Measurements from ENCODE around the gene CASP8.

Gene CASP8

GRCh38 chr2:201260302-201260800 is at the start of gene CASP8:
TSS of gene CASP8 (plus strand) at chr2:201260536. CDS start at chr2:201266487, 5,951 bp downstream.
- peak within 1 kb of the TSS; percentile 88 to 96 for H3K4me3 ChIP-seq (ENCODE audit: low read length in 2 of 2)
- H3K9me3 ChIP-seq (ENCODE audit: control insufficient read depth in 2 of 2, low read length in 2 of 2), result no peaks in the 10 kb centered on the region
- H3K4me1 ChIP-seq (ENCODE audit: control insufficient read depth in 2 of 2, insufficient read depth in 2 of 2, low read length in 2 of 2), result peaks cover 9 to 21% of the 10 kb centered on the region in 2 donors
- H3K36me3 ChIP-seq (ENCODE audit: control insufficient read depth in 2 of 2, insufficient read depth in 2 of 2, low read length in 2 of 2), result peaks cover 0 to under 1% of the 10 kb centered on the region in 2 donors
- H3K9ac ChIP-seq (ENCODE audit: low read depth in 1 of 2, low read length in 2 of 2), result peak within 1 kb of the TSS; percentile 44 to 56
- no peaks in the 10 kb centered on the region for H3K27me3 ChIP-seq (ENCODE audit: control insufficient read depth in 2 of 2, insufficient read depth in 2 of 2, low read length in 2 of 2)
- peak within 1 kb of the TSS; percentile 81 to 96 for H3K27ac ChIP-seq (ENCODE audit: low read depth in 2 of 2, low read length in 2 of 2)

GRCh38 chr2:201215963-201216362 is 44.4 kb upstream of the CASP8 start:
- Histone ChIP-seq H3K9ac (ENCODE audit: low read depth in 1 of 2, low read length in 2 of 2) (no peak overlapping the region), H3K4me1 (ENCODE audit: control insufficient read depth in 2 of 2, insufficient read depth in 2 of 2, low read length in 2 of 2) (peaks cover 25 to 29% of the 10 kb centered on the region in 2 donors), H3K4me3 (ENCODE audit: low read length in 2 of 2) (no peak overlapping the region), H3K9me3 (ENCODE audit: control insufficient read depth in 2 of 2, low read length in 2 of 2) (no peaks in the 10 kb centered on the region), H3K36me3 (ENCODE audit: control insufficient read depth in 2 of 2, insufficient read depth in 2 of 2, low read length in 2 of 2) (peaks cover 11 to 17% of the 10 kb centered on the region in 2 donors), H3K27ac (ENCODE audit: low read depth in 2 of 2, low read length in 2 of 2) (no peak overlapping the region), H3K27me3 (ENCODE audit: control insufficient read depth in 2 of 2, insufficient read depth in 2 of 2, low read length in 2 of 2) (no peaks in the 10 kb centered on the region)

- Histone ChIP-seq H3K36me3 (ENCODE audit: control insufficient read depth in 2 of 2, insufficient read depth in 2 of 2, low read length in 2 of 2) (peaks cover 5 to 14% of the 10 kb centered on the region in 2 donors), H3K9ac (ENCODE audit: low read depth in 1 of 2, low read length in 2 of 2) (no peak overlapping the region), H3K4me3 (ENCODE audit: low read length in 2 of 2) (no peak overlapping the region), H3K9me3 (ENCODE audit: control insufficient read depth in 2 of 2, low read length in 2 of 2) (no peaks in the 10 kb centered on the region), H3K4me1 (ENCODE audit: control insufficient read depth in 2 of 2, insufficient read depth in 2 of 2, low read length in 2 of 2) (peaks cover 25 to 38% of the 10 kb centered on the region in 2 donors), H3K27me3 (ENCODE audit: control insufficient read depth in 2 of 2, insufficient read depth in 2 of 2, low read length in 2 of 2) (no peaks in the 10 kb centered on the region), H3K27ac (ENCODE audit: low read depth in 2 of 2, low read length in 2 of 2) (no peak overlapping the region)
Measured at GRCh38 chr2:201216918-201217317, 43.4 kb upstream of the CASP8 start.

GRCh38 chr2:201218780-201219179 is 41.6 kb upstream of the CASP8 start:
- Histone ChIP-seq H3K36me3 (ENCODE audit: control insufficient read depth in 2 of 2, insufficient read depth in 2 of 2, low read length in 2 of 2) (peaks cover 5 to 13% of the 10 kb centered on the region in 2 donors), H3K4me1 (ENCODE audit: control insufficient read depth in 2 of 2, insufficient read depth in 2 of 2, low read length in 2 of 2) (peaks cover 25 to 38% of the 10 kb centered on the region in 2 donors), H3K27me3 (ENCODE audit: control insufficient read depth in 2 of 2, insufficient read depth in 2 of 2, low read length in 2 of 2) (no peaks in the 10 kb centered on the region), H3K9ac (ENCODE audit: low read depth in 1 of 2, low read length in 2 of 2) (peak overlapping the region; percentile 48 to 60), H3K9me3 (ENCODE audit: control insufficient read depth in 2 of 2, low read length in 2 of 2) (no peaks in the 10 kb centered on the region), H3K27ac (ENCODE audit: low read depth in 2 of 2, low read length in 2 of 2) (peak overlapping the region; percentile 84 to 86), H3K4me3 (ENCODE audit: low read length in 2 of 2) (no peak overlapping the region)

GRCh38 chr2:201219328-201220096 is 40.8 kb upstream of the CASP8 start:
- Histone ChIP-seq H3K4me1 (ENCODE audit: control insufficient read depth in 2 of 2, insufficient read depth in 2 of 2, low read length in 2 of 2) (peaks cover 25 to 38% of the 10 kb centered on the region in 2 donors), H3K36me3 (ENCODE audit: control insufficient read depth in 2 of 2, insufficient read depth in 2 of 2, low read length in 2 of 2) (peaks cover 5 to 11% of the 10 kb centered on the region in 2 donors), H3K9ac (ENCODE audit: low read depth in 1 of 2, low read length in 2 of 2) (peak overlapping the region; percentile 48 to 60), H3K9me3 (ENCODE audit: control insufficient read depth in 2 of 2, low read length in 2 of 2) (no peaks in the 10 kb centered on the region), H3K4me3 (ENCODE audit: low read length in 2 of 2) (no peak overlapping the region), H3K27me3 (ENCODE audit: control insufficient read depth in 2 of 2, insufficient read depth in 2 of 2, low read length in 2 of 2) (no peaks in the 10 kb centered on the region), H3K27ac (ENCODE audit: low read depth in 2 of 2, low read length in 2 of 2) (peak overlapping the region; percentile 84 to 86)

GRCh38 chr2:201220102-201220570 is 40.2 kb upstream of the CASP8 start:
- H3K27me3 ChIP-seq (ENCODE audit: control insufficient read depth in 2 of 2, insufficient read depth in 2 of 2, low read length in 2 of 2), result no peaks in the 10 kb centered on the region
- H3K36me3 ChIP-seq (ENCODE audit: control insufficient read depth in 2 of 2, insufficient read depth in 2 of 2, low read length in 2 of 2), result peaks cover 5 to 11% of the 10 kb centered on the region in 2 donors
- peak overlapping the region; percentile 84 to 86 for H3K27ac ChIP-seq (ENCODE audit: low read depth in 2 of 2, low read length in 2 of 2)
- peaks cover 25 to 38% of the 10 kb centered on the region in 2 donors for H3K4me1 ChIP-seq (ENCODE audit: control insufficient read depth in 2 of 2, insufficient read depth in 2 of 2, low read length in 2 of 2)
- no peaks in the 10 kb centered on the region for H3K9me3 ChIP-seq (ENCODE audit: control insufficient read depth in 2 of 2, low read length in 2 of 2)
- H3K4me3 ChIP-seq (ENCODE audit: low read length in 2 of 2), result peak overlapping the region in 1 of 2 donors; percentile 43
- peak overlapping the region in 1 of 2 donors; percentile 49 for H3K9ac ChIP-seq (ENCODE audit: low read depth in 1 of 2, low read length in 2 of 2)

GRCh38 chr2:201223089-201224073 is 37.0 kb upstream of the CASP8 start:
- Histone ChIP-seq H3K27me3 (ENCODE audit: control insufficient read depth in 2 of 2, insufficient read depth in 2 of 2, low read length in 2 of 2) (no peaks in the 10 kb centered on the region), H3K9ac (ENCODE audit: low read depth in 1 of 2, low read length in 2 of 2) (no peak overlapping the region), H3K27ac (ENCODE audit: low read depth in 2 of 2, low read length in 2 of 2) (peak overlapping the region; percentile 14 to 50), H3K4me1 (ENCODE audit: control insufficient read depth in 2 of 2, insufficient read depth in 2 of 2, low read length in 2 of 2) (peaks cover 25 to 48% of the 10 kb centered on the region in 2 donors), H3K4me3 (ENCODE audit: low read length in 2 of 2) (no peak overlapping the region), H3K9me3 (ENCODE audit: control insufficient read depth in 2 of 2, low read length in 2 of 2) (no peaks in the 10 kb centered on the region), H3K36me3 (ENCODE audit: control insufficient read depth in 2 of 2, insufficient read depth in 2 of 2, low read length in 2 of 2) (no peaks in the 10 kb centered on the region)

- H3K36me3 ChIP-seq (ENCODE audit: control insufficient read depth in 2 of 2, insufficient read depth in 2 of 2, low read length in 2 of 2), result no peaks in the 10 kb centered on the region
- H3K9ac ChIP-seq (ENCODE audit: low read depth in 1 of 2, low read length in 2 of 2), result peak overlapping the region in 1 of 2 donors; percentile 62
- peaks cover 15 to 34% of the 10 kb centered on the region in 2 donors for H3K4me1 ChIP-seq (ENCODE audit: control insufficient read depth in 2 of 2, insufficient read depth in 2 of 2, low read length in 2 of 2)
- H3K27ac ChIP-seq (ENCODE audit: low read depth in 2 of 2, low read length in 2 of 2), result peak overlapping the region; percentile 76 to 86
- H3K9me3 ChIP-seq (ENCODE audit: control insufficient read depth in 2 of 2, low read length in 2 of 2), result no peaks in the 10 kb centered on the region
- H3K4me3 ChIP-seq (ENCODE audit: low read length in 2 of 2), result peak overlapping the region in 1 of 2 donors; percentile 35
- no peaks in the 10 kb centered on the region for H3K27me3 ChIP-seq (ENCODE audit: control insufficient read depth in 2 of 2, insufficient read depth in 2 of 2, low read length in 2 of 2)
Measured at GRCh38 chr2:201228271-201228911, 31.9 kb upstream of the CASP8 start.

GRCh38 chr2:201228912-201229290 is 31.4 kb upstream of the CASP8 start:
- Histone ChIP-seq H3K27ac (ENCODE audit: low read depth in 2 of 2, low read length in 2 of 2) (peak overlapping the region; percentile 76 to 86), H3K4me3 (ENCODE audit: low read length in 2 of 2) (peak overlapping the region; percentile 35 to 55), H3K4me1 (ENCODE audit: control insufficient read depth in 2 of 2, insufficient read depth in 2 of 2, low read length in 2 of 2) (peaks cover 15 to 34% of the 10 kb centered on the region in 2 donors), H3K36me3 (ENCODE audit: control insufficient read depth in 2 of 2, insufficient read depth in 2 of 2, low read length in 2 of 2) (no peaks in the 10 kb centered on the region), H3K27me3 (ENCODE audit: control insufficient read depth in 2 of 2, insufficient read depth in 2 of 2, low read length in 2 of 2) (no peaks in the 10 kb centered on the region), H3K9ac (ENCODE audit: low read depth in 1 of 2, low read length in 2 of 2) (peak overlapping the region in 1 of 2 donors; percentile 62), H3K9me3 (ENCODE audit: control insufficient read depth in 2 of 2, low read length in 2 of 2) (no peaks in the 10 kb centered on the region)
